GM10248 (cell line): Measurements from ENCODE around the gene CSK.

ENCODE experiments used
- CTCF ChIA-PET: fragments of 300-600 bp; sonication (Branson Sonifier 250); formaldehyde crosslinking; extraction: SDS; loops from one replicate; lab custom pipeline; 2021; ENCODE audit warnings: antibody characterized with exemption; lab: Yijun Ruan, JAX
- POLR2A ChIA-PET: fragments of 350-650 bp; sonication (Branson Sonifier 250); formaldehyde crosslinking; extraction: SDS; loops from one replicate; lab custom pipeline; 2020; ENCODE audit warnings: antibody characterized with exemption; lab: Yijun Ruan, JAX
- DNase-seq: peaks from one replicate; pipeline ENCODE4 v3.0.0; 2012; ENCODE audit errors: extremely low spot score
- CTCF ChIP-seq: IDR thresholded peaks from 2 replicates; pipeline ENCODE4 v1.5.1; 2012; ENCODE audit warnings: mild to moderate bottlenecking, low read depth; ENCODE audit errors: extremely low read depth, missing control alignments, control extremely low read depth

Gene CSK

DNA sequence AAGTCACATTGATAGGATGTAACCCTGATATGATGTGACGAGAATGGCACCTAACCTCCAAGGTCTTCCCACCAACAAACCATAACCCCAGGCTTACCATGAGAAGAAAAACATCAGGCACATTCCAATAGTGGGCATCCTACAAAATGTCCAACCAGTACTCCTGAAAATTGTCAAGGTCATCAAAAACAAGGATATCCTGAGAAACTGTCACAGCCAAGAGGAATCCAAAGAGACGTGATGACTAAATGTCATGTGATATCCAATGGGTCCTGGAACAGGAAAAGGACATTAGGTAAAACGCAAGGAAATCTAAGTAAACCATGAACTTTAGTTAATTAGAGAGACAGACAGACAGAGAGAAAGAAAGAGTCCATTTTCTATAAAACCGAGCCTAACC lies 35.5 kb upstream of the CSK start:
- no peak for DNase-seq
- no peak for TF ChIP-seq CTCF
- ChIA-PET POLR2A (no interaction called here), CTCF (no interaction called here)

- POLR2A ChIA-PET: no interaction called here
These were observed 33.4 kb upstream of the CSK start, which contains the start of gene CYP1A2 for GRCh38 chr15:74748322-74748946. Gene CYP1A2, plus strand, starts transcription at chr15:74748845. Its CDS starts 894 bp downstream, at chr15:74749739.

GRCh38 chr15:74749832-74750231 lies 32.0 kb upstream of the CSK start:
- POLR2A ChIA-PET: interaction anchor here (0.5 to 0.6 kb wide), 2 partner anchors 61 to 111 kb away, joined by 3 to 4 read pairs; no protein-coding TSS in a partner anchor

More at GRCh38 chr15:74748322-74748946, 33.4 kb upstream of the CSK start, which contains the start of gene CYP1A2:
- CTCF ChIA-PET: interaction anchor here (1.0 to 1.5 kb wide), 2 partner anchors 22 to 41 kb away, joined by 4 read pairs; no protein-coding TSS in a partner anchor
- no peak for DNase-seq
- TF ChIP-seq CTCF: no peak

GRCh38 chr15:74750751-74751150 lies 31.1 kb upstream of the CSK start:
- no peak for DNase-seq
- POLR2A ChIA-PET: no interaction called here
- TF ChIP-seq CTCF: no peak
- CTCF ChIA-PET: interaction anchor here (0.7 to 2.9 kb wide), 5 partner anchors 8 to 206 kb away, joined by 3 to 22 read pairs (median 3); partner anchors contain the start of gene RPP25

More at GRCh38 chr15:74749832-74750231, 32.0 kb upstream of the CSK start:
- DNase-seq: no peak
- CTCF ChIA-PET: interaction anchor here (0.7 to 1.5 kb wide), 3 partner anchors 19 to 207 kb away, joined by 3 to 4 read pairs (median 4); partner anchors contain the start of gene RPP25
- no peak for TF ChIP-seq CTCF

DNA sequence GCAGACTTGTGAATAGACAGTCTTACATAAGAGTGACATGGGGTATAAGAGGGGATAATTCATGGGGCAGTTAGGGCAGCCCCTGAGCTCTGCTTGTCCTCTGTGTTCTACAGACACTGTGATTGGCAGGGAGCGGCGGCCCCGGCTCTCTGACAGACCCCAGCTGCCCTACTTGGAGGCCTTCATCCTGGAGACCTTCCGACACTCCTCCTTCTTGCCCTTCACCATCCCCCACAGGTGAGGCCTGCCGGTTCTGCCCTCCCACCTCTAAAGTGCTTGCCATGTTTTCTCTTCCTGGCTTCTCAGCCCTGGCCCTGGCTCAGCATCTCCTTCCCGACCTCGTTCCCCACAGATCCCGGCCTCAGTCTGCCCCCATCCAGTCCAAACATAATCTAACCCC lies 29.9 kb upstream of the CSK start:
- POLR2A ChIA-PET: no interaction called here

More for the DNA sequence above, 29.9 kb upstream of the CSK start:
- CTCF ChIA-PET: interaction anchor here (1.3 to 2.9 kb wide), 4 partner anchors 10 to 119 kb away, joined by 3 to 22 read pairs (median 6); no protein-coding TSS in a partner anchor
- TF ChIP-seq CTCF: no peak
- no peak for DNase-seq
